ENCODE data around the gene PYGM. TPM values are rescaled to one million over a fixed set of nuclear protein-coding genes. Genes with fewer than 3 reads are reported as not detected.

PYGM gene
- total RNA-seq, 1 donor = 1.7 TPM

GRCh38 chr11:64720167-64720566 is 39.6 kb downstream of the PYGM start:
- DNase-seq (ENCODE audit: low read depth) = no peak
- no peak for TF ChIP-seq CTCF (IDR thresholded peaks at IDR 0.05; ENCODE audit: insufficient read depth, low read depth, low read length)
- H3K4me3 ChIP-seq (ENCODE audit: low read depth, low read length) = no peak overlapping the region

GRCh38 chr11:64719406-64719805 is 40.4 kb downstream of the PYGM start:
- no peak for DNase-seq (ENCODE audit: low read depth)
- TF ChIP-seq CTCF (IDR thresholded peaks at IDR 0.05; ENCODE audit: insufficient read depth, low read depth, low read length) = no peak
- H3K4me3 ChIP-seq (ENCODE audit: low read depth, low read length) = no peak overlapping the region

- H3K4me3 ChIP-seq (ENCODE audit: low read depth, low read length) = no peak overlapping the region
- TF ChIP-seq CTCF (IDR thresholded peaks at IDR 0.05; ENCODE audit: insufficient read depth, low read depth, low read length) = no peak
- no peak for DNase-seq (ENCODE audit: low read depth)
Measured at GRCh38 chr11:64718780-64719124, 41.0 kb downstream of the PYGM start.

GRCh38 chr11:64718084-64718779 is 41.5 kb downstream of the PYGM start:
- DNase-seq (ENCODE audit: low read depth) = no peak
- no peak overlapping the region for H3K4me3 ChIP-seq (ENCODE audit: low read depth, low read length)
- TF ChIP-seq CTCF (IDR thresholded peaks at IDR 0.05; ENCODE audit: insufficient read depth, low read depth, low read length) = no peak

GRCh38 chr11:64717268-64717578 is 42.6 kb downstream of the PYGM start:
- H3K4me3 ChIP-seq (ENCODE audit: low read depth, low read length) = no peak overlapping the region
- no peak for DNase-seq (ENCODE audit: low read depth)
- no peak for TF ChIP-seq CTCF (IDR thresholded peaks at IDR 0.05; ENCODE audit: insufficient read depth, low read depth, low read length)

- no peak for TF ChIP-seq CTCF (IDR thresholded peaks at IDR 0.05; ENCODE audit: insufficient read depth, low read depth, low read length)
- no peak for DNase-seq (ENCODE audit: low read depth)
- no peak overlapping the region for H3K4me3 ChIP-seq (ENCODE audit: low read depth, low read length)
Measured at GRCh38 chr11:64716473-64717267, 43.1 kb downstream of the PYGM start.

All from fibroblast of villous mesenchyme (primary cell).